Stimulated activated CD8-positive, alpha-beta memory T cell treated with anti-CD3 and anti-CD28 coated beads, Interleukin-12 subunit alpha, Interleukin-12 subunit beta, amount 100 ng/mL, for 1 hour (primary cell): Measurements from ENCODE around the gene SGCA.

Experiments used
- DNase-seq: peaks from one replicate; pipeline ENCODE4 v3.0.0-alpha.2; 2020; ENCODE audit warnings: low read depth

The SGCA gene

GRCh38 chr17:50167371-50167770 is 1.6 kb downstream of the SGCA start:
- DNase-seq: no peak

DNA sequence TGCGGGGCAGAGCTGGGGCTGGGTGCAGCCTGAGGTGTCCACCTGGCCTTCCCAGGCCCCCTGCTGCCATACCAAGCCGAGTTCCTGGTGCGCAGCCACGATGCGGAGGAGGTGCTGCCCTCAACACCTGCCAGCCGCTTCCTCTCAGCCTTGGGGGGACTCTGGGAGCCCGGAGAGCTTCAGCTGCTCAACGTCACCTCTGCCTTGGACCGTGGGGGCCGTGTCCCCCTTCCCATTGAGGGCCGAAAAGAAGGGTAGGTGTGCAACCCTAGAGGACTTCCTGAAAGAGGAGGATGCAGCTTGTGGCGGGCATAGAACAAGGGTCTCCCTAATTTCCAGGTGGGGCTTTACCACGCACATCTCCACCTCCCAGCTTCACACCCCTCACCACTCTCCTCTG is 2.5 kb downstream of the SGCA start:
- DNase-seq: no peak

DNA sequence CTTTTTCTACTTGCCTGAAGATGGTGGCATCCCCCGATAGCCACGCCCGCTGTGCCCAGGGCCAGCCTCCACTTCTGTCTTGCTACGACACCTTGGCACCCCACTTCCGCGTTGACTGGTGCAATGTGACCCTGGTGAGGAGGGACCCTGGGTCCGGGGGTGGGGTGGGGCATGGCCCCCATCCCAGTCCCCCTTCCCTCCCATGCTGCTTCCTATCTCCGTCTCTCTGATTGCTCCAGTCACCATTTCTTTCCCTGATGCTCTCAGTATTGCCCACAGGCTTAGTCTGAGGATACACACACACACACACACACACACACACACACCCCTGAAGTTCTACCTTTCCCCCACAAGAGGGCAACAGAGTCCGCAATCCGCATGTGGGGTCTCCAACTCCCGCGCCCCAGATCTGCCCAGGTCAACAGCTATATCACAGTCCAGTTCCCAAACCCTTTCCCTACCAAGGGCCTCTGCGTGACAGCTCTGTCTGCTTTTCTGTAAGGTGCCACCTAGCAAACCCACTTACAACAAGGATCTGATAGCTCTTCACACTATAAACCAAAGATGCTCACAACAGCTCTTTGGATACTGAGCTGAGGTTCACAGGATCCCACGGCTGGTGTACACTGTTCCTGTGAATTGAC is 3.4 kb downstream of the SGCA start:
- no peak for DNase-seq

DNA sequence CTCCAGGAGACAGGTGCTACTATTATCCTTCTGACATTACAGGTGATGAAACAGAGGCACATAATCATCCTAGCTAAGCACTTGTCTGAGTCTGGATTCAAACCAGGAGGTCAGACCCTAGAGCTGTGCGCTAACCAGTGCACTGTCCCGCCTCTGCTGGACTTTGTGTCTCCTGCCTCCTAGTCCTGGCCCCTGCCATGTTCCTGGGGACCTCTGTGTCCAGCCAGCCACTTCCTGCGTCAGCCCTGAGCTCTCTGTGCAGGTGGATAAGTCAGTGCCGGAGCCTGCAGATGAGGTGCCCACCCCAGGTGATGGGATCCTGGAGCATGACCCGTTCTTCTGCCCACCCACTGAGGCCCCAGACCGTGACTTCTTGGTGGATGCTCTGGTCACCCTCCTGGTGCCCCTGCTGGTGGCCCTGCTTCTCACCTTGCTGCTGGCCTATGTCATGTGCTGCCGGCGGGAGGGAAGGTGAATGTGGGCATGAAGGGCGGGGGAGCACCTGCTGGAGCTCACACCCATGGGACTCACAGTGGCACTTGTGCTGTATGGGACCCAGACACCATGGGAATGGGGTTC is 4.2 kb downstream of the SGCA start:
- DNase-seq: no peak

DNA sequence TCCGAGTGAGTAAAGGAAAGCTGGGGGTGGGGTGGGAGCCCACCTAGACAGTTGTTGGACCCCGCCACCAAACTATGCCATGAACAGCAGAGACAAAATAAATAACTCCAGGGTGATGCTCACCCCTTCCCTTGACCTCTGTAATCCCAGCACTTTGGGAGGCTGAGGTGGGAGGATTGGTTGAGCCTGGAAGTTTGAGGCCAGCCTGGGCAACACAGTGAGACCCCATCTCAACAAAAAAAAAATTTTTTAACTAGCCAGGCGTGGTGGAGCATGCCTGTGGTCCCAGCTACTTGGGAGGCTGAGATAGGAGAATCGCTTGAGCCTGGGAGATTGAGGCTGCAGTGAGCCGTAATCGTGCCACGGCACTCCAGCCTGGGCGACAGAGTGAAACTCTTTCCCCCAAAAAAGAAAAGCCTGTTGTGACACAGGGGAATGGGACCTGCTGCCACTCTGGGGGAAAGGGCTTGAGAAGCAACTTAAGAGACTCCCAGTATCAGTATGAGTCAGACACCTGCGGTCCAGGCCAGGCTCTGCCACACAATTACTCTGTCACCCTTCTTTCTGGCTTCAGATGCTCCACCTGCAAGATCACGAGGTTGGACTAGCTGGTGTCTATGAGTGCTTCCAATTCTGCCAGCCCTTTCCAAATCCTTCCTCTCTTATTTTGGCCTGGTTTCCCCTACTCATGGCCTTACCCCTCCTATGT is 5.0 kb downstream of the SGCA start:
- DNase-seq: no peak

- DNase-seq: no peak
Measured at GRCh38 chr17:50171371-50172071, 5.7 kb downstream of the SGCA start.

DNA sequence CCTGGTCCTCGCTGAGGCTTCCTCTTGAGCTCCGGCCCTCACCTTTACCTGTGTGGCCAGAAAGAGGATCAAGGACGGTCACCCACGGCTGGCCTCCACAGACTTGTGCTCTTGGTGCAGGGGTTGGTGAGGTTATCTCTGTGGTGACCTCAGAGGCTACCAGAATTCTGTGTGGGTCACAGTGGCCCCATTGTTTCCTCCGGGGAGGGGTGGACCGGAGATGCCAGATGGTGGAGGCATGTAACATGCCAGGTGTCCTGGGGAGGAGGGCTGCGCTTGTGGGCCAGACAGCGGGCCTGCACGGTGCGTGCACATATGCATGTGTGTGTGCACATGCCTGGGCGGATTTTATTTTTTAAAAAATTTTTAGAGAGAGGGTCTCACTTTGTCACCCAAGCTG is 6.3 kb downstream of the SGCA start:
- no peak for DNase-seq

- DNase-seq: no peak
Measured at GRCh38 chr17:50172936-50173334, 7.1 kb downstream of the SGCA start.

- no peak for DNase-seq
Measured at GRCh38 chr17:50173335-50173941, 7.6 kb downstream of the SGCA start.

DNA sequence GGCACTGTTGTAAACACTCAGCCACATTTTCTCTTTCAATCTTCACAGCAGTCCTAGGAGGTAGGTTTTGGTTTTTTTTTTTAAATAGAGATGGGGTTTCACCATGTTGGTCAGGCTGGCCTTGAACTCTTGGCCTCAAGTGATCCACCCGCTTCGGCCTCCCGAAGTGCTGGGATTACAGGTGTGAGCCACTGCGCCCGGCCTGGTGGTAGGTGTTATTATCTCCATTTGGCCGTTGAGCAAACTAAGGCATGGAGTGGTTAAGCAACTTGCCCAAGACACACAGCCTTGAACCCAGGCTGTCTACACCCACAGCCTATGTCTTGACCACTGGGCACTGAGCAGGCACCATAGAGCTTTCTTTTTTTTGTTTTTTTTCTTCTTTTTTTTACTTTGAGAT is 8.6 kb downstream of the SGCA start:
- no peak for DNase-seq

- no peak for DNase-seq
Measured at GRCh38 chr17:50175035-50175807, 9.4 kb downstream of the SGCA start.

DNA sequence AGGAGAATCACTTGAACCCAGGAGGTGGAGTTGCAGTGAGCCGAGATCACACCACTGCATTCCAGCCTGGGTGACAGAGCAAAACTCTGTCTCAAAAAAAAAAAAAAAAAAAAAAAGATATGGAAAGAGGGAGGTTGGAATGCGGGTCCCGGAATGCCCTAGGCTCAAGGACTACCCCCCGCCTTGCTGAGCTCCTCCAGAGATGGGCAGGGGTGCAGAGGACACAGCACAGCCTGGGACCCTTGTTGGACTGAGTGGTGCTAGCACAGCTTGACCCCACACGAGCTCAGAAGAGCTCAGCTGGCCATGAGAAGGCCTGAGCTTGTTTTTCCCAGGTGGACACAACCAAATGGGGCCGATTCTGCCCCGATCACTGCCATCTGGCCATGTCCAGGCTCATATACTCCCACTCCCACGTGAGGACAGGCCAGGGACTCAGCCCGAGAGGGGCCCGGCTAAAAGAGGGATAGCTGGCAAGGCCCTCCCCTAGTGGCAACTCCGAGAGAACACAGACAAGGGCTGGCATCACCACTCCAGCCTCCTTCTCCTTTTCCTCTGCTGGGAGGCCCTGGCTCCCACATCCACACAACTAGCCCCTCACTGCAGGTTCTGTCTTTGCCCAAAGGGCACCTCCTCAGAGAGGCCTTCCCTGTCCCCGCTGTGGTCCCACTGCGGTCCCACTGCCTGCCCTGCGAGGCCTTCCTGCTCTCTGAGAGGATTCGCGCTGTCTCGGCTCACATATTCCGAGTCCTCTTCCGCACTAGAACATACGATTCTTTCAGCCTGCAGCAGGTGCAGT is 11.0 kb downstream of the SGCA start:
- no peak for DNase-seq

- DNase-seq: no peak
Measured at GRCh38 chr17:50177476-50177875, 11.7 kb downstream of the SGCA start.

- peak; percentile 30 for DNase-seq
Measured at GRCh38 chr17:50177983-50178834, 12.4 kb downstream of the SGCA start.

GRCh38 chr17:50180111-50180510 is 14.3 kb downstream of the SGCA start:
- no peak for DNase-seq

GRCh38 chr17:50180620-50181019 is 14.8 kb downstream of the SGCA start:
- no peak for DNase-seq

DNA sequence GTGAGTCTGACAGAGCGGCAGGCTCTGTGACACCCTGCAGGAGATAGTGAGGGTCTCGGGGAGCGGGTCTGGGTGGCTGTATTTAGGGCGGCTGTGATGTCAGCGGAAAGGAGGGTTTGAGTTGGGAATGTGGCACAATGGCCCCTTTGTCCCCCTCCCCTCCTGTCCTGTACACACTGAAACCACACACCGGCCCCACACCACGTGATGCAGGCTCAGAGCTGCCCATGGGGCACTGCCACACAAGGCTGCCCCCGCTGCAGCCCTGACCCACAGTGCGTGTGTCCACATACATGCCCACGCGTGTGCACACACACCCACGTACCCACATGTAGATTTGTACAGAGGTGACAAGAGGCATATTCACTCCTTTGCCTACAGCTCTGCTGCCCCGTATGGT is 15.3 kb downstream of the SGCA start:
- DNase-seq: no peak

DNA sequence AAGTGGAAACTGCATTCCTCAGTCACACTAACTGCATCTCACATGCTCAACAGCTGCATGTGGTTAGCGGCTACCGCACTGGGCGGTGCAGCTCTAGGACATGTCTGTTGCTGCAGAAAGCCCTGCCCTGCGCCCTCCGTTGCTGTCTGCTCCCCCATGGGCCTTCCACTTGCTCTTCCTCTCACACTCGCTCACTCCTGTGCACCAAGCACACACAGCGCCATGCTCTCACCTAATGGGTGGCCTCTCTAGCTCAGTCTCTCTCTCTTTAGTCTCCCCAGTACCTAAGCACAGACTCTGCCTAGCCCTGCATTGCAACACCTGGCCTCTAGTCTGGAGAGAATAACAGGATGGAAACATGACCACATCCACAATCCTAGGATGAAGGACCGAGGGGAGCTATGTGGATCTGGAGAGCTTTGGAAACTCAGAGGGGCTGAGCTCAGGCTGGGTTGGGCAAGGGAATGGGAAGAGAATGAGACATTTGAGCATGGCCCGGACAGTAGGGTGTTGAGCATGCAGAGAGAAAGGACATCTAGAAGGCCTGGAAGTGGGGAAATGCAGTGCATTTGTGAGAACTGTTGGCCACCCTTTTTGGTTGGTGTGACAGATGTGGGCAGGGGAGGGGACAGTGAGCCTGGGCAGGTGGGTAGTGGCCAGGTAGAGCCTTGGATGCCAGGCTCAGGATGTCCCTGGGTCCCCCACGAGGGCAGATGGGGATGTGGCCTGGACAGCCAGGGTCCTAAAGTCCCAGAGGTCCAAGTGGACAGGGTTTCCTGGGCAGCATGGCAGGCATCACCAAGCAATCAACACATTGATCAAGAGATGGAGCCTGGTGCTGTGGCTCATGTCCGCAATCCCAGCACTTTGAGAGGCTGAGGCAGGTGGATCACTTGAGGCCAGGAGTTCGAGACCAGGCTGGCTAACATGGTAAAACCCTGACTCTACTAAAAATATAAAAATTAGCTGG is 16.1 kb downstream of the SGCA start:
- DNase-seq: no peak
